ENCODE measurements around the gene DNASE1L1. TPM values are rescaled to one million over a fixed set of nuclear protein-coding genes. Genes with fewer than 3 reads are reported as not detected.

Gene DNASE1L1
- polyA plus RNA-seq, 1 of the 3 experiments (the other 2 are of a cell fraction): 18.2 TPM

DNA sequence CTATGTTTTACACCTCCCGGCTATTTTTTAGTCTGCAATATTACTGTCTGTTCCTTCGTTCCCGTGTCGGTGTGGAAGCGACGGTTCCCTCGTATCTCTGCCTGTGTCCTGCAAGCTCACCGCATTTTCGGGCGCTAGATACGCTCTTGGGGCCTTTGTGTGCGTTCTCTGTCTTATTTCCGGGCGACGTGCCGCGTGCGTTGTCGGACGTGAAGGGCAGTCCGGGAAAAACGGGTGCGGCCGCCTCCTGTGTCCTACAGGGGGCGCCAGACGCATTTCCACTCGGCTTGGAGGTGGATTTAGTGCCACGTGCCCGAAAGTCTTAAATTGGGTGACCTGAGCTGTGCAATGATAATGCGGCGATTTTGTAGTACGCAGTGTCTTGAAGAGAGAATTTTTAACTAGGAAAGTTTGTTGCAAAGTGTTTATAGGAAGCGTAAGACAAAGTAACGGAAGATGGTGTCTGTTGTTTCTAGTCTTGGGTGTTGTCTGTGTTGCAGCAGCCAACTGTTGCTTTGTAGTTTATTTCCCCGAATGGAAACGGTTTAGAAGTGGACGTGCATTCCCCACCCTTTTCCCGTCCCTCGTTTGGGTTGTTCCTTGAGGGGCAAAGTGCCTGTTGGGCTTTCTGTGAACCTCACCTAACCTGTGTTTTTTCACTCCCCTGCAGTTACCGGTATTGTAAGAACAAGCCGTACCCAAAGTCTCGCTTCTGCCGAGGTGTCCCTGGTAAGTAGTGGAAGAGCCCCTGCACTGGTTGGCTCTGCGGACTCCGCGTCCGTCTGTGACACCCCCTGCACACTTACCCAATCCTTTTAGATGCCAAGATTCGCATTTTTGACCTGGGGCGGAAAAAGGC is 10.2 kb downstream of the DNASE1L1 start (continued):
- TF ChIP-seq, protein P1, sequence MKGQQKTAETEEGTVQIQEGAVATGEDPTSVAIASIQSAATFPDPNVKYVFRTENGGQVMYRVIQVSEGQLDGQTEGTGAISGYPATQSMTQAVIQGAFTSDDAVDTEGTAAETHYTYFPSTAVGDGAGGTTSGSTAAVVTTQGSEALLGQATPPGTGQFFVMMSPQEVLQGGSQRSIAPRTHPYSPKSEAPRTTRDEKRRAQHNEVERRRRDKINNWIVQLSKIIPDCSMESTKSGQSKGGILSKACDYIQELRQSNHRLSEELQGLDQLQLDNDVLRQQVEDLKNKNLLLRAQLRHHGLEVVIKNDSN (IDR thresholded peaks at IDR 0.05; ENCODE audit: borderline replicate concordance, low read depth): peak; percentile 47; the same call in 1 of the 2 replicates
- TF ChIP-seq RFX5 (IDR thresholded peaks at IDR 0.05; ENCODE audit: low read length) (no peak), FOSL2 (IDR thresholded peaks at IDR 0.05; ENCODE audit: borderline replicate concordance, low read depth) (no peak), GATA2 (CRISPR knock-in tag; IDR thresholded peaks at IDR 0.05) (no peak), MEF2A (IDR thresholded peaks at IDR 0.05; ENCODE audit: borderline replicate concordance, low read depth) (no peak)
- TF ChIP-seq, protein P2, sequence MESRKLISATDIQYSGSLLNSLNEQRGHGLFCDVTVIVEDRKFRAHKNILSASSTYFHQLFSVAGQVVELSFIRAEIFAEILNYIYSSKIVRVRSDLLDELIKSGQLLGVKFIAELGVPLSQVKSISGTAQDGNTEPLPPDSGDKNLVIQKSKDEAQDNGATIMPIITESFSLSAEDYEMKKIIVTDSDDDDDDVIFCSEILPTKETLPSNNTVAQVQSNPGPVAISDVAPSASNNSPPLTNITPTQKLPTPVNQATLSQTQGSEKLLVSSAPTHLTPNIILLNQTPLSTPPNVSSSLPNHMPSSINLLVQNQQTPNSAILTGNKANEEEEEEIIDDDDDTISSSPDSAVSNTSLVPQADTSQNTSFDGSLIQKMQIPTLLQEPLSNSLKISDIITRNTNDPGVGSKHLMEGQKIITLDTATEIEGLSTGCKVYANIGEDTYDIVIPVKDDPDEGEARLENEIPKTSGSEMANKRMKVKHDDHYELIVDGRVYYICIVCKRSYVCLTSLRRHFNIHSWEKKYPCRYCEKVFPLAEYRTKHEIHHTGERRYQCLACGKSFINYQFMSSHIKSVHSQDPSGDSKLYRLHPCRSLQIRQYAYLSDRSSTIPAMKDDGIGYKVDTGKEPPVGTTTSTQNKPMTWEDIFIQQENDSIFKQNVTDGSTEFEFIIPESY (IDR thresholded peaks at IDR 0.05; ENCODE audit: borderline replicate concordance, low read depth): no peak
- TF ChIP-seq, protein P3, sequence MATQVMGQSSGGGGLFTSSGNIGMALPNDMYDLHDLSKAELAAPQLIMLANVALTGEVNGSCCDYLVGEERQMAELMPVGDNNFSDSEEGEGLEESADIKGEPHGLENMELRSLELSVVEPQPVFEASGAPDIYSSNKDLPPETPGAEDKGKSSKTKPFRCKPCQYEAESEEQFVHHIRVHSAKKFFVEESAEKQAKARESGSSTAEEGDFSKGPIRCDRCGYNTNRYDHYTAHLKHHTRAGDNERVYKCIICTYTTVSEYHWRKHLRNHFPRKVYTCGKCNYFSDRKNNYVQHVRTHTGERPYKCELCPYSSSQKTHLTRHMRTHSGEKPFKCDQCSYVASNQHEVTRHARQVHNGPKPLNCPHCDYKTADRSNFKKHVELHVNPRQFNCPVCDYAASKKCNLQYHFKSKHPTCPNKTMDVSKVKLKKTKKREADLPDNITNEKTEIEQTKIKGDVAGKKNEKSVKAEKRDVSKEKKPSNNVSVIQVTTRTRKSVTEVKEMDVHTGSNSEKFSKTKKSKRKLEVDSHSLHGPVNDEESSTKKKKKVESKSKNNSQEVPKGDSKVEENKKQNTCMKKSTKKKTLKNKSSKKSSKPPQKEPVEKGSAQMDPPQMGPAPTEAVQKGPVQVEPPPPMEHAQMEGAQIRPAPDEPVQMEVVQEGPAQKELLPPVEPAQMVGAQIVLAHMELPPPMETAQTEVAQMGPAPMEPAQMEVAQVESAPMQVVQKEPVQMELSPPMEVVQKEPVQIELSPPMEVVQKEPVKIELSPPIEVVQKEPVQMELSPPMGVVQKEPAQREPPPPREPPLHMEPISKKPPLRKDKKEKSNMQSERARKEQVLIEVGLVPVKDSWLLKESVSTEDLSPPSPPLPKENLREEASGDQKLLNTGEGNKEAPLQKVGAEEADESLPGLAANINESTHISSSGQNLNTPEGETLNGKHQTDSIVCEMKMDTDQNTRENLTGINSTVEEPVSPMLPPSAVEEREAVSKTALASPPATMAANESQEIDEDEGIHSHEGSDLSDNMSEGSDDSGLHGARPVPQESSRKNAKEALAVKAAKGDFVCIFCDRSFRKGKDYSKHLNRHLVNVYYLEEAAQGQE (IDR thresholded peaks at IDR 0.05; ENCODE audit: low read depth, low read length): no peak

DNA sequence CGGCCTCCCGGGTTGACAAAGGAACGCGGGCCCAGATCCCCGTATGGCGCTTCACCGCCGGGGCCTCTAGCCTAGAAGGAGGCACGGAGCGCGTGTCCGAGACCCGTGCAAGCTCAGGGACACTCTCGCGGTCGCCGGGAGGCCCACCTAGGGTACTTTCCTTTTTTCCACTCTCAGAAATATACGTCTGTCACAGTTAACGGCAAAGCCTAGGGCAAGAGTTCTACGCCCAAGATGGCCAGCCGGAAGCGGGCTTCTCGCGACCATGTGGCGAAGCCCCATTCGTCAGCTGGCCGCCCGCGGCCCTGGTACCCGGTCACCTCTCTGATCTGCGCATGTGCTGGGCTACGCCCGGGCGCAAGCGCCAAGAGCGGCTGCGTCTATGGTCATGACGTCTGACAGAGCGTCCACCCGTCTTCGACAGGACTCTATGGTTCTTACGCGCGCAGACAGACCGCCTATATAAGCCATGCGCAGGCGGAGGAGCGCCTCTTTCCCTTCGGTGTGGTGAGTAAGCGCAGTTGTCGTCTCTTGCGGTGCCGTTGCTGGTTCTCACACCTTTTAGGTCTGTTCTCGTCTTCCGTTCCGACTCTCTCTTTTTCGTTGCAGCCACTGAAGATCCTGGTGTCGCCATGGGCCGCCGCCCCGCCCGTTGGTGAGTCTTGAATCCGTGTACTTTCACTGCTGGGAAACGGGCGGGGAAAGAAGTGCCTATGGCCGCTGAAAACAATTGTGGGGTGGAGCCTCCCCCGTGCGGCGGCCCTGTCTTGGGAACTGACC is 11.0 kb downstream of the DNASE1L1 start, which contains the start of gene RPL10:
Gene RPL10 (plus strand): TSS at position 490 of the 780 bp plus-strand sequence. CDS start 143 bp downstream, at position 633.
- Histone ChIP-seq H3K9ac (peak within 1 kb of the TSS; percentile 100), H2AFZ (ENCODE audit: low read depth) (0 out of 2 replicates have a peak within 1 kb of the TSS, but pooled peaks have one; percentile 46), H3K9me2 (no peaks in the 10 kb centered on the region), H3K4me1 (ENCODE audit: control insufficient read depth in 1 of 2, insufficient read depth in 2 of 2, low read depth in 1 of 2, low read length in 1 of 2) (peaks cover 0 to 6% of the 10 kb centered on the region in 2 experiments; a peak in 1 of 4 replicates), H3F3A (replicated peaks; ENCODE audit: insufficient read depth) (peaks cover 41% of the 10 kb centered on the region), H3K36me3 (replicated peaks in 1 of 2; ENCODE audit: control insufficient read depth in 1 of 2, insufficient read depth in 2 of 2, low read length in 1 of 2) (peaks cover 16 to 18% of the 10 kb centered on the region in 2 experiments), H3K27me3 (ENCODE audit: insufficient read depth) (no peaks in the 10 kb centered on the region), H3K9me3 (no peaks in the 10 kb centered on the region), H3K27ac (ENCODE audit: low read depth in 2 of 2, low read length in 1 of 2) (peak within 1 kb of the TSS; percentile 96 to 97), H4K20me1 (ENCODE audit: insufficient read depth) (peaks cover 34% of the 10 kb centered on the region), H3K4me2 (peak within 1 kb of the TSS; percentile 79), H3K4me3 (ENCODE audit: low read depth in 2 of 2, low read length in 1 of 2) (peak within 1 kb of the TSS; percentile 81), H3K79me2 (ENCODE audit: insufficient read depth) (peaks cover 22% of the 10 kb centered on the region)
- 38% methylated on average over 52 of the region's 69 CpGs for WGBS (ENCODE audit: low lambda C conversion rate)
- ChIA-PET POLR2A (interaction anchor here (0.6 to 2.5 kb wide), 16 partner anchors 9 to 135 kb away, joined by 3 to 9 read pairs (median 5); partner anchors contain the start of genes ATP6AP1, FAM50A, FLNA and LAGE3), CTCF (interaction anchor here (0.7 to 2.5 kb wide), 9 partner anchors 11 to 145 kb away, joined by 3 to 10 read pairs (median 4); partner anchors contain the start of genes ATP6AP1, DNASE1L1 and LAGE3)
- peak; percentile 92 for DNase-seq
- TF ChIP-seq TEAD4 (IDR thresholded peaks at IDR 0.05; ENCODE audit: borderline replicate concordance, insufficient read depth): no peak
- no peak for TF ChIP-seq CHD2 (IDR thresholded peaks at IDR 0.05; ENCODE audit: low read length, partially characterized antibody)
- TF ChIP-seq, protein P4, sequence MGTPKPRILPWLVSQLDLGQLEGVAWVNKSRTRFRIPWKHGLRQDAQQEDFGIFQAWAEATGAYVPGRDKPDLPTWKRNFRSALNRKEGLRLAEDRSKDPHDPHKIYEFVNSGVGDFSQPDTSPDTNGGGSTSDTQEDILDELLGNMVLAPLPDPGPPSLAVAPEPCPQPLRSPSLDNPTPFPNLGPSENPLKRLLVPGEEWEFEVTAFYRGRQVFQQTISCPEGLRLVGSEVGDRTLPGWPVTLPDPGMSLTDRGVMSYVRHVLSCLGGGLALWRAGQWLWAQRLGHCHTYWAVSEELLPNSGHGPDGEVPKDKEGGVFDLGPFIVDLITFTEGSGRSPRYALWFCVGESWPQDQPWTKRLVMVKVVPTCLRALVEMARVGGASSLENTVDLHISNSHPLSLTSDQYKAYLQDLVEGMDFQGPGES (IDR thresholded peaks at IDR 0.05; ENCODE audit: low read depth, low read length): no peak
- TF ChIP-seq MXI1 (IDR thresholded peaks at IDR 0.05; ENCODE audit: low read depth, low read length): no peak; the same call in 1 of the 2 replicates
- TF ChIP-seq TAF1 (IDR thresholded peaks at IDR 0.05; ENCODE audit: borderline replicate concordance, low read depth, low read length): peak; percentile 99
- no peak for TF ChIP-seq RFX5 (IDR thresholded peaks at IDR 0.05; ENCODE audit: low read length)
- TF ChIP-seq GATA2 (CRISPR knock-in tag; IDR thresholded peaks at IDR 0.05): no peak
- no peak for TF ChIP-seq RXRA (IDR thresholded peaks at IDR 0.05; ENCODE audit: borderline replicate concordance, low read depth)
- TF ChIP-seq, protein P2 (IDR thresholded peaks at IDR 0.05; ENCODE audit: borderline replicate concordance, low read depth): no peak
- TF ChIP-seq, protein P5, sequence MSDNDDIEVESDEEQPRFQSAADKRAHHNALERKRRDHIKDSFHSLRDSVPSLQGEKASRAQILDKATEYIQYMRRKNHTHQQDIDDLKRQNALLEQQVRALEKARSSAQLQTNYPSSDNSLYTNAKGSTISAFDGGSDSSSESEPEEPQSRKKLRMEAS (IDR thresholded peaks at IDR 0.05; ENCODE audit: low read depth): peak; percentile 91
- no peak for TF ChIP-seq SMC3 (IDR thresholded peaks at IDR 0.05; ENCODE audit: low read depth, low read length)
- no peak for TF ChIP-seq JUND (IDR thresholded peaks at IDR 0.05)

Data from SK-N-SH (cell line).